IMR-90 (cell line): ENCODE data around the gene SRC. TPM values are rescaled to one million over a fixed set of nuclear protein-coding genes. Genes with fewer than 3 reads are reported as not detected.

Experiments
- ATAC-seq: fragments of 200-7000 bp; cut with Tn5 transposase; 2 replicates; pipeline ENCODE4 v1.9.1; 2020; ENCODE audit warnings: low read depth, mild to moderate bottlenecking, moderate library complexity
- BruUV-seq: library from RNA; stranded (reverse); fragments of 400-500 nt; replicated peaks from 2 replicates; lab custom pipeline; 2021; lab: Mats Ljungman, UMichigan
- CTCF ChIA-PET: fragments of 300-600 bp; formaldehyde crosslinking; extraction: SDS; loops from one replicate; lab custom pipeline; 2021; ENCODE audit warnings: antibody characterized with exemption; lab: Yijun Ruan, JAX
- POLR2A ChIA-PET: fragments of 300-600 bp; sonication (Branson Sonifier 250); formaldehyde crosslinking; loops from one replicate; lab custom pipeline; 2022; ENCODE audit warnings: antibody characterized with exemption; ENCODE audit not compliant: unreplicated experiment; lab: Charles Lee
- DNase-seq: peaks from one replicate; pipeline ENCODE4 v3.0.0; 2013
- H2AFZ ChIP-seq: replicated peaks from 2 replicates; pipeline ENCODE3; 2013; ENCODE audit warnings: low read length, mild to moderate bottlenecking; ENCODE audit not compliant: poor library complexity
- H2AK5ac ChIP-seq: 2 replicates; pipeline ENCODE4 v1.6.1; 2013; ENCODE audit warnings: low read depth, low read length, inconsistent platforms
- H2AK9ac ChIP-seq: replicated peaks from 2 replicates; pipeline ENCODE3; 2013; ENCODE audit warnings: mild to moderate bottlenecking, low read depth, low read length, moderate library complexity; ENCODE audit not compliant: poor library complexity
- H2BK120ac ChIP-seq: 2 replicates; pipeline ENCODE4 v1.6.1; 2013; ENCODE audit warnings: low read depth, low read length, inconsistent platforms
- H2BK15ac ChIP-seq: 3 replicates; pipeline ENCODE4 v1.6.1; 2013; ENCODE audit warnings: low read depth, low read length, inconsistent platforms
- H2BK20ac ChIP-seq: 2 replicates; pipeline ENCODE4 v1.6.1; 2013; ENCODE audit warnings: low read depth, mild to moderate bottlenecking, inconsistent platforms, low read length, moderate library complexity
- H2BK5ac ChIP-seq: 2 replicates; pipeline ENCODE4 v1.6.1; 2013; ENCODE audit warnings: mild to moderate bottlenecking, low read depth, low read length, inconsistent platforms; ENCODE audit not compliant: poor library complexity, severe bottlenecking
- H3K14ac ChIP-seq: replicated peaks from 2 replicates; pipeline ENCODE4 v1.6.1; 2013; ENCODE audit warnings: low read depth, low read length, inconsistent platforms
- H3K18ac ChIP-seq: 2 replicates; pipeline ENCODE4 v1.6.1; 2013; ENCODE audit warnings: low read depth, low read length, control low read depth
- H3K23ac ChIP-seq: 2 replicates; pipeline ENCODE4 v1.6.1; 2013; ENCODE audit warnings: low read depth, low read length, inconsistent platforms
- H3K27ac ChIP-seq: 2 replicates; pipeline ENCODE4 v1.5.1; 2013; ENCODE audit warnings: mild to moderate bottlenecking, control low read depth, low read length; ENCODE audit not compliant: insufficient read depth
- H3K27me3 ChIP-seq: 2 replicates; pipeline ENCODE4 v1.6.1; 2013; ENCODE audit warnings: low read length; ENCODE audit not compliant: control insufficient read depth, insufficient read depth
- H3K36me3 ChIP-seq: 2 replicates; pipeline ENCODE4 v1.6.1; 2013; ENCODE audit warnings: low read length, mixed read lengths; ENCODE audit not compliant: control insufficient read depth, insufficient read depth
- H3K4ac ChIP-seq: 2 replicates; pipeline ENCODE4 v1.6.1; 2013; ENCODE audit warnings: low read depth, low read length, inconsistent platforms
- H3K4me1 ChIP-seq: 2 replicates; pipeline ENCODE4 v1.6.1; 2013; ENCODE audit warnings: low read length, mixed read lengths; ENCODE audit not compliant: control insufficient read depth, insufficient read depth
- H3K4me2 ChIP-seq: 2 replicates; pipeline ENCODE4 v1.6.1; 2013; ENCODE audit warnings: low read depth, mild to moderate bottlenecking, control low read depth, low read length, moderate library complexity
- H3K4me3 ChIP-seq: 2 replicates; pipeline ENCODE4 v1.5.1; 2013; ENCODE audit warnings: low read depth, mild to moderate bottlenecking, control low read depth, low read length, moderate library complexity; ENCODE audit not compliant: insufficient read depth
- H3K56ac ChIP-seq: 2 replicates; pipeline ENCODE4 v1.6.1; 2013; ENCODE audit warnings: low read length, inconsistent platforms; ENCODE audit not compliant: insufficient read depth; ENCODE audit errors: extremely low read depth
- H3K79me1 ChIP-seq, 2 experiments: 2 replicates each; pipeline ENCODE4 v1.6.1; 2013; ENCODE audit warnings: low read length in 2 of 2, inconsistent platforms in 1 of 2, low read depth in 1 of 2
- H3K9ac ChIP-seq: 2 replicates; pipeline ENCODE4 v1.6.1; 2013; ENCODE audit warnings: low read depth, low read length, control low read depth
- H3K9me1 ChIP-seq: 2 replicates; pipeline ENCODE4 v1.6.1; 2013; ENCODE audit warnings: low read length, inconsistent platforms; ENCODE audit not compliant: insufficient read depth
- H3K9me3 ChIP-seq: 2 replicates; pipeline ENCODE4 v1.6.1; 2013; ENCODE audit warnings: low read length; ENCODE audit not compliant: control insufficient read depth, insufficient read depth
- H4K20me1 ChIP-seq: 2 replicates; pipeline ENCODE4 v1.6.1; 2013; ENCODE audit warnings: low read length, inconsistent platforms; ENCODE audit not compliant: insufficient read depth
- H4K5ac ChIP-seq: 2 replicates; pipeline ENCODE4 v1.6.1; 2013; ENCODE audit warnings: mild to moderate bottlenecking, low read depth, low read length, control low read depth
- H4K8ac ChIP-seq, 2 experiments: 2 replicates each; pipeline ENCODE4 v1.6.1; 2013; ENCODE audit warnings: low read depth in 2 of 2, low read length in 2 of 2, control low read depth in 1 of 2, inconsistent platforms in 1 of 2
- H4K91ac ChIP-seq: 2 replicates; pipeline ENCODE4 v1.6.1; 2013; ENCODE audit warnings: low read depth, low read length, inconsistent platforms; ENCODE audit not compliant: insufficient read depth
- BHLHE40 ChIP-seq: fragments of 150-350 bp; IDR thresholded peaks from 2 replicates; pipeline ENCODE4 v1.6.1; 2016; ENCODE audit warnings: mild to moderate bottlenecking, low read depth, low read length
- CHD1 ChIP-seq: IDR thresholded peaks from 2 replicates; pipeline ENCODE4 v1.6.1; 2012; ENCODE audit warnings: low read depth, low read length, improper control_type of control experiment
- ELK1 ChIP-seq: fragments of 150-350 bp; IDR thresholded peaks from 2 replicates; pipeline ENCODE4 v1.6.1; 2016; ENCODE audit warnings: low read depth, mild to moderate bottlenecking, low read length, moderate library complexity, borderline replicate concordance
- FOS ChIP-seq: fragments of 150-350 bp; IDR thresholded peaks from 2 replicates; pipeline ENCODE4 v1.6.1; 2016; ENCODE audit warnings: low read depth, low read length
- MAZ ChIP-seq: IDR thresholded peaks from 2 replicates; pipeline ENCODE4 v1.6.1; 2012; ENCODE audit warnings: low read depth, mild to moderate bottlenecking, low read length, improper control_type of control experiment, moderate library complexity, borderline replicate concordance
- NFE2L2 ChIP-seq: fragments of 150-350 bp; IDR thresholded peaks from 2 replicates; pipeline ENCODE4 v1.6.1; 2016; ENCODE audit warnings: low read depth, mild to moderate bottlenecking, low read length
- USF2 ChIP-seq: fragments of 150-350 bp; IDR thresholded peaks from 2 replicates; pipeline ENCODE4 v1.6.1; 2017; ENCODE audit warnings: mild to moderate bottlenecking, antibody characterized with exemption, low read length, low read depth
- WGBS, 2 experiments: methylation state at CpG; one replicate each; pipeline versions ENCODE4 v1.1.5 to v1.1.7; 2013; ENCODE audit warnings: missing lambda C conversion rate in 2 of 2; ENCODE audit not compliant: insufficient read length in 1 of 2; ENCODE audit errors: extremely low coverage in 2 of 2; 5-methylcytosine and 5-hydroxymethylcytosine counted together
- dilution Hi-C: fragments of 300-500 bp; cut with HindIII; formaldehyde crosslinking; loops from one replicate; pipeline ENCODE4 v1.14.3; 2018; ENCODE audit warnings: low sequenced_read_pairs; ENCODE audit not compliant: unreplicated experiment
- in situ Hi-C: fragments of 300-500 bp; cut with MboI; formaldehyde crosslinking; loops from 3 replicates; pipeline ENCODE4 v1.14.3; 2019; ENCODE audit warnings: low sequenced_read_pairs, inconsistent platforms, mixed read lengths
- intact Hi-C: fragments of 100-400 bp; cut with micrococcal nuclease; formaldehyde crosslinking; loops from 2 replicates; pipeline ENCODE4 v1.10.0; 2022
- polyA plus RNA-seq, 3 experiments: library from polyadenylated mRNA; depleted of rRNA; stranded (reverse); fragments of >200 nt; gene quantifications; 2 replicates each; pipeline ENCODE4 v1.2.3, GENCODE V29; 2012; ENCODE audit warnings: low replicate concordance in 1 of 3
- total RNA-seq: library from RNA; depleted of rRNA; stranded (reverse); fragments of >200 nt; gene quantifications from 2 replicates; pipeline ENCODE4 v1.2.3, GENCODE V29; 2012

The SRC gene
- total and polyA plus RNA-seq, 2 of the 4 experiments (the other 2 are of a cell fraction) = 7.0 to 24.2 TPM

- H3K23ac ChIP-seq = no peak overlapping the region
- H2BK15ac ChIP-seq = no peak overlapping the region
- no peaks in the 10 kb centered on the region for H3K79me1 ChIP-seq
- WGBS, 2 experiments = 75% methylated on average over 2 of the region's 6 CpGs; no CpG with 5 or more reads in 1 of the 2 experiments
- intact Hi-C loops = no loop called here
- no peak overlapping the region for H2AK5ac ChIP-seq
- no peak overlapping the region for H4K8ac ChIP-seq
- no peak overlapping the region for H2AK9ac ChIP-seq
- ChIA-PET POLR2A (no interaction called here), CTCF (no interaction called here)
- H3K4me3 ChIP-seq = no peak overlapping the region
- no peak overlapping the region for H3K56ac ChIP-seq
- H4K5ac ChIP-seq = no peak overlapping the region
- dilution Hi-C loops = no loop called here
- H3K36me3 ChIP-seq = no peaks in the 10 kb centered on the region
- H4K91ac ChIP-seq = no peak overlapping the region
- H3K18ac ChIP-seq = no peak overlapping the region
- H3K27me3 ChIP-seq = peaks cover 63% of the 10 kb centered on the region
- TF ChIP-seq FOS = no peak
- TF ChIP-seq CHD1 = no peak
- no peak for TF ChIP-seq USF2
- no peak for TF ChIP-seq NFE2L2
- no peak for TF ChIP-seq BHLHE40
- TF ChIP-seq ELK1 = no peak
- TF ChIP-seq MAZ = no peak
- H3K14ac ChIP-seq = no peak overlapping the region
- no peak for ATAC-seq
- BruUV-seq = no TSS peak
- H3K4me2 ChIP-seq = no peak overlapping the region
- H3K9me1 ChIP-seq = 0 out of 2 replicates have a peak, but pooled peaks cover 3% of the 10 kb centered on the region
- H2AFZ ChIP-seq = no peak overlapping the region
- no peak for DNase-seq
- H3K27ac ChIP-seq = no peak overlapping the region
- no peak overlapping the region for H2BK5ac ChIP-seq
- no peak overlapping the region for H2BK120ac ChIP-seq
- H4K20me1 ChIP-seq = no peaks in the 10 kb centered on the region
- H3K9ac ChIP-seq = no peak overlapping the region
- H3K4me1 ChIP-seq = no peaks in the 10 kb centered on the region
- H2BK20ac ChIP-seq = no peak overlapping the region
- in situ Hi-C loops = no loop called here
- no peak overlapping the region for H3K4ac ChIP-seq
- H3K9me3 ChIP-seq = no peaks in the 10 kb centered on the region
These were observed 99.1 kb downstream of the SRC start for GRCh38 chr20:37445041-37445440.
